ENCODE data around the gene OXNAD1. TPM values are rescaled to one million over a fixed set of nuclear protein-coding genes. Genes with fewer than 3 reads are reported as not detected.

Gene OXNAD1
- total RNA-seq, 1 experiment from 2014 or later: 16.3 TPM

DNA sequence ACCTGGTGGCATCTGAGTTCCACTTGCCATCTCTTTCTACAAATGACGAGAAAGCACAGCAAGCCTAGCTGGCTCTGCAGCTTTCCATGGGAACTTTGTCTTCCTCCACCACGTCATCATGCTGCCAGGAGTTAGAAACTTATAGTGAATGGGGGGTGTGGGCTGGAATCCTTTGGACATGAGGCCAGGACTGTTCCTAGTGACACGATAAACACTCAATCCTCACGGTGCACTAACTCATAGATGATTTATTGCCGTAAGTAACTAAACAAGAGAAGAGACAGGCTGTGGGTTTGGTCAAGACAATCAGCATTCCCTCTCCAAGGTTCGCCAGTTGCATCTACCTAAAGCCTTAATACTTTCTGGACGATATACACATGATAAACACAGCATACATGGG is 50.6 kb downstream of the OXNAD1 start:
- H3K27ac Mint-ChIP-seq (ENCODE audit: unreplicated experiment): no peak overlapping the region
- H3K4me3 Mint-ChIP-seq (ENCODE audit: low read depth, unreplicated experiment): no peak overlapping the region
- BruUV-seq (replicated peaks): no TSS peak
- TF ChIP-seq, protein P1, sequence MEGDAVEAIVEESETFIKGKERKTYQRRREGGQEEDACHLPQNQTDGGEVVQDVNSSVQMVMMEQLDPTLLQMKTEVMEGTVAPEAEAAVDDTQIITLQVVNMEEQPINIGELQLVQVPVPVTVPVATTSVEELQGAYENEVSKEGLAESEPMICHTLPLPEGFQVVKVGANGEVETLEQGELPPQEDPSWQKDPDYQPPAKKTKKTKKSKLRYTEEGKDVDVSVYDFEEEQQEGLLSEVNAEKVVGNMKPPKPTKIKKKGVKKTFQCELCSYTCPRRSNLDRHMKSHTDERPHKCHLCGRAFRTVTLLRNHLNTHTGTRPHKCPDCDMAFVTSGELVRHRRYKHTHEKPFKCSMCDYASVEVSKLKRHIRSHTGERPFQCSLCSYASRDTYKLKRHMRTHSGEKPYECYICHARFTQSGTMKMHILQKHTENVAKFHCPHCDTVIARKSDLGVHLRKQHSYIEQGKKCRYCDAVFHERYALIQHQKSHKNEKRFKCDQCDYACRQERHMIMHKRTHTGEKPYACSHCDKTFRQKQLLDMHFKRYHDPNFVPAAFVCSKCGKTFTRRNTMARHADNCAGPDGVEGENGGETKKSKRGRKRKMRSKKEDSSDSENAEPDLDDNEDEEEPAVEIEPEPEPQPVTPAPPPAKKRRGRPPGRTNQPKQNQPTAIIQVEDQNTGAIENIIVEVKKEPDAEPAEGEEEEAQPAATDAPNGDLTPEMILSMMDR (IDR thresholded peaks at IDR 0.05; ENCODE audit: unreplicated experiment): no peak
- H3K4me1 Mint-ChIP-seq (ENCODE audit: low read depth, unreplicated experiment): no peaks in the 10 kb centered on the region
- H3K36me3 Mint-ChIP-seq (ENCODE audit: insufficient read depth, unreplicated experiment): no peaks in the 10 kb centered on the region
- intact Hi-C loops (cut with micrococcal nuclease; ENCODE audit: unreplicated experiment): no loop called here
- H3K9me3 Mint-ChIP-seq (ENCODE audit: low read depth, unreplicated experiment): no peaks in the 10 kb centered on the region
- H3K27me3 Mint-ChIP-seq (ENCODE audit: unreplicated experiment): no peaks in the 10 kb centered on the region
- CTCF ChIA-PET: no interaction called here
- DNase-seq: no peak

DNA sequence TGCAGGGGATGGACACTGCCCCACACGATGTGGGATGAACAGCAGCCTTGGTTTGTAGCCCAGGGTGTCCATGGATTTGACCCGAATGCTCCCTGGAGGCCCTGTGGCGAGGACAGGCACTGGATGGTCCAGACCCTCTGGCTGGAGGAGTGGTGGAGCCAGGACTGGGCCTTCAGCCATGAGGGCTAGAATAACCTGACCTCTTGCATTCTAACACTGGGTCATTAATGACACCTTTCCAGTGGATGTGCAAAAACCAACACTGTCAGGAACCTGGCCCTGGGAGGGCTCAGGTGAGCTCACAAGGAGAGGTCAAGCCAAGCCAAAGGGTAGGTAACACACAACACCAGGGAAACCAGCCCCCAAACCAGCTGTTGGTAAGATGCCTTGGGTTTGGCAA is 51.4 kb downstream of the OXNAD1 start:
- TF ChIP-seq, protein P1 (IDR thresholded peaks at IDR 0.05; ENCODE audit: unreplicated experiment): no peak
- CTCF ChIA-PET: no interaction called here
- no peak for DNase-seq
- Mint-ChIP-seq H3K9me3 (ENCODE audit: low read depth, unreplicated experiment) (no peaks in the 10 kb centered on the region), H3K4me3 (ENCODE audit: low read depth, unreplicated experiment) (no peak overlapping the region), H3K4me1 (ENCODE audit: low read depth, unreplicated experiment) (no peaks in the 10 kb centered on the region), H3K27ac (ENCODE audit: unreplicated experiment) (no peak overlapping the region), H3K36me3 (ENCODE audit: insufficient read depth, unreplicated experiment) (no peaks in the 10 kb centered on the region), H3K27me3 (ENCODE audit: unreplicated experiment) (no peaks in the 10 kb centered on the region)
- no TSS peak for BruUV-seq (replicated peaks)
- intact Hi-C loops (cut with micrococcal nuclease; ENCODE audit: unreplicated experiment): no loop called here

DNA sequence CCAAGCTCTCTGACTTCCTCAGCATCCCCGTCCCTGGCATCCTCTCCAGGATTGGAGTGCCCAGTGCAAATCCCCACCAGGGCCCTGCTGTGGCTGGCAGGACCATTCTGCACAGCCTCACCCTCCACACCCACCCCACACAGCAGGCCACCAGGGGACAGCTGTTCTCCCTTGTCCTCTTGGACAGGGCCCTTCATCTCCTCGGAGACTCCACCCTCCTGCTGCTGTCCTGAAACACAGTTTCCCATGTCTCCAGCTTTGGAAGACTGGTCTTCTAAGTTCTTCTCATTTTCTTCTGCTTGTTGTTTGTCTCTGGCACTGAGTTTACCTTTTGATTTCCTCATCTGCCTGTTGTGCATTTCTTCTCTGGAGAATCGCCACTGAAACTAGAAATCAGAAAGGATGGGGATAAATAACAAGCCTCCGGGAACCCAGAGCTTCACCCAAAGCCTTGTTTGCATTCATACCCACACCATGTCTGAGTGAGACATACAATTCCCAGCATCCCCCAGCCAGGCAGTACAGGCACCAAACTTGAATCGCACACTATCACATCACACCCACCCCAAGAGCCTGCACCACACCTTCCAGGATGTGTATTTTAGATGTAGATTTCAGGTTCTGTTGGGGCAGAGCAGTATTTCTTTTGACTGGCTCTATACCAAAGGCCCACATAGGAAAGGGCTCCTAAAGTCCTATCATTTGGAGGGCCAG is 52.0 kb downstream of the OXNAD1 start:
- intact Hi-C loops (cut with micrococcal nuclease; ENCODE audit: unreplicated experiment): no loop called here
- H3K27me3 Mint-ChIP-seq (ENCODE audit: unreplicated experiment): no peaks in the 10 kb centered on the region
- DNase-seq: no peak
- CTCF ChIA-PET: no interaction called here
- H3K27ac Mint-ChIP-seq (ENCODE audit: unreplicated experiment): no peak overlapping the region
- H3K9me3 Mint-ChIP-seq (ENCODE audit: low read depth, unreplicated experiment): no peaks in the 10 kb centered on the region
- H3K4me1 Mint-ChIP-seq (ENCODE audit: low read depth, unreplicated experiment): no peaks in the 10 kb centered on the region
- H3K36me3 Mint-ChIP-seq (ENCODE audit: insufficient read depth, unreplicated experiment): no peaks in the 10 kb centered on the region
- no TSS peak for BruUV-seq (replicated peaks)
- TF ChIP-seq, protein P1 (IDR thresholded peaks at IDR 0.05; ENCODE audit: unreplicated experiment): no peak
- H3K4me3 Mint-ChIP-seq (ENCODE audit: low read depth, unreplicated experiment): no peak overlapping the region

DNA sequence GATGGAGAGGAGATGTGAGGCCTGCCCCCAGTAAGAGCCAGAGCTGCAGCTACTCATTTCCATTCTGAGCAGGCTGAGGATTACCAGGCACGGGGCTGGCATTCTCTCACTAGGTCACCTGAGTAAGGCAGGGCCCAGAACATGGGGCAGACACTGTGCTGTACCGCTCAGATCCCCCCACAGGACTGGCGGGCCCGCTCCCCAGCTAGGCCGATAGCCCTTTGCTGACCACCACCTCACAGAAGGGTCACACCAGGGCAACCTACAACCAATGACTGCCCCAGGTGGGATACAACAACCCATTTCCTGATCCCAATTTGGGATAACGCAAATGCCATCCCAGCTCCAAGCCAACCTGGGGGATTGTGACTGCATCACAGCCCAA is 52.5 kb downstream of the OXNAD1 start:
- Mint-ChIP-seq H3K4me1 (ENCODE audit: low read depth, unreplicated experiment) (no peaks in the 10 kb centered on the region), H3K27ac (ENCODE audit: unreplicated experiment) (no peak overlapping the region), H3K9me3 (ENCODE audit: low read depth, unreplicated experiment) (no peaks in the 10 kb centered on the region), H3K36me3 (ENCODE audit: insufficient read depth, unreplicated experiment) (no peaks in the 10 kb centered on the region), H3K27me3 (ENCODE audit: unreplicated experiment) (no peaks in the 10 kb centered on the region), H3K4me3 (ENCODE audit: low read depth, unreplicated experiment) (no peak overlapping the region)
- CTCF ChIA-PET: no interaction called here
- TF ChIP-seq, protein P1 (IDR thresholded peaks at IDR 0.05; ENCODE audit: unreplicated experiment): no peak
- intact Hi-C loops (cut with micrococcal nuclease; ENCODE audit: unreplicated experiment): no loop called here
- DNase-seq: no peak
- no TSS peak for BruUV-seq (replicated peaks)

Data from Calu3 (cell line).